GM19238 (cell line): ENCODE measurements around the gene TNIP1.
A peak's percentile ranks its signal among the peaks of the same experiment; 100 is the strongest.

Experiments used
- DNase-seq: peaks from one replicate; pipeline ENCODE4 v3.0.0; 2011; ENCODE audit warnings: low spot score; ENCODE audit not compliant: insufficient read length

TNIP1 gene

GRCh38 chr5:151024440-151025249 lies 56.2 kb downstream of the TNIP1 start:
- no peak for DNase-seq

- no peak for DNase-seq
Measured at GRCh38 chr5:151023651-151024050, 57.2 kb downstream of the TNIP1 start.

GRCh38 chr5:151023047-151023615 lies 57.7 kb downstream of the TNIP1 start:
- no peak for DNase-seq

- no peak for DNase-seq
Measured at GRCh38 chr5:151022511-151023018, 58.3 kb downstream of the TNIP1 start.

- no peak for DNase-seq
Measured at GRCh38 chr5:151021746-151022145, 59.1 kb downstream of the TNIP1 start.

- DNase-seq: peak; percentile 51
Measured at GRCh38 chr5:151020304-151021110, 60.3 kb downstream of the TNIP1 start, which contains the start of gene GPX3. TSS of gene GPX3 (plus strand) at chr5:151020591. CDS start at chr5:151020655, 64 bp downstream.

GRCh38 chr5:151019331-151019730 lies 61.5 kb downstream of the TNIP1 start:
- DNase-seq: no peak

GRCh38 chr5:151018846-151019245 lies 62.0 kb downstream of the TNIP1 start:
- DNase-seq: no peak

- DNase-seq: no peak
Measured at GRCh38 chr5:151017897-151018296, 62.9 kb downstream of the TNIP1 start.

- no peak for DNase-seq
Measured at GRCh38 chr5:151016700-151017099, 64.1 kb downstream of the TNIP1 start.

- no peak for DNase-seq
Measured at GRCh38 chr5:151015974-151016587, 64.8 kb downstream of the TNIP1 start.

- no peak for DNase-seq
Measured at GRCh38 chr5:151014680-151015343, 66.0 kb downstream of the TNIP1 start.

- no peak for DNase-seq
Measured at GRCh38 chr5:151012862-151013261, 68.0 kb downstream of the TNIP1 start.

GRCh38 chr5:151008906-151009305 lies 71.9 kb downstream of the TNIP1 start:
- DNase-seq: no peak

- DNase-seq: no peak
Measured at GRCh38 chr5:151008210-151008491, 72.7 kb downstream of the TNIP1 start.

- no peak for DNase-seq
Measured at GRCh38 chr5:151007430-151008209, 73.2 kb downstream of the TNIP1 start.

- DNase-seq: no peak
Measured at GRCh38 chr5:151006704-151007334, 74.0 kb downstream of the TNIP1 start.

GRCh38 chr5:151005950-151006576 lies 74.8 kb downstream of the TNIP1 start:
- no peak for DNase-seq

GRCh38 chr5:151005187-151005949 lies 75.5 kb downstream of the TNIP1 start:
- no peak for DNase-seq
